GM12878 (cell line): ENCODE data around the gene TMEM181. TPM values are rescaled to one million over a fixed set of nuclear protein-coding genes. Genes with fewer than 3 reads are reported as not detected.

ENCODE experiments used
- ATAC-seq: fragments of 200-7000 bp; cut with Tn5 transposase; 3 replicates; pipeline ENCODE4 v1.9.1; 2020; ENCODE audit warnings: mild to moderate bottlenecking, moderate library complexity
- BruUV-seq: library from RNA; stranded (reverse); fragments of 400-500 nt; replicated peaks from 2 replicates; lab custom pipeline; 2021; lab: Mats Ljungman, UMichigan
- CTCF ChIA-PET: fragments of 300-600 bp; sonication (Branson Sonifier 250); formaldehyde crosslinking; extraction: SDS; loops from one replicate; lab custom pipeline; 2021; ENCODE audit warnings: inconsistent platforms; lab: Yijun Ruan, JAX
- POLR2A ChIA-PET: fragments of 350-600 bp; formaldehyde crosslinking; extraction: SDS; loops from one replicate; lab custom pipeline; 2021; ENCODE audit warnings: inconsistent platforms; lab: Charles Lee
- RAD21 ChIA-PET: fragments of 300-600 bp; sonication (Branson Sonifier 250); formaldehyde crosslinking; loops from one replicate; lab custom pipeline; 2023; ENCODE audit warnings: antibody characterized with exemption; ENCODE audit not compliant: unreplicated experiment; lab: Charles Lee
- SMC1A ChIA-PET: fragments of 300-600 bp; sonication (Branson Sonifier 250); formaldehyde crosslinking; loops from one replicate; lab custom pipeline; 2023; ENCODE audit not compliant: unreplicated experiment, uncharacterized antibody; lab: Charles Lee
- DNase-seq: peaks from one replicate; pipeline ENCODE4 v3.0.0-alpha.2; 2011; ENCODE audit warnings: low read depth, low spot score
- FAIRE-seq: peaks from 3 replicates; lab custom pipeline; 2011; peaks lifted over from hg19 to GRCh38; lab: Jason Lieb, UNC
- H2AFZ ChIP-seq: 2 replicates; pipeline ENCODE4 v1.6.0; 2011; ENCODE audit warnings: low read depth, low read length, control low read depth; ENCODE audit not compliant: control insufficient read depth
- H3K27ac ChIP-seq: 2 replicates; pipeline ENCODE4 v1.5.1; 2011; ENCODE audit warnings: control low read depth; ENCODE audit not compliant: control insufficient read depth, insufficient read depth
- H3K27me3 ChIP-seq, 2 experiments: replicated peaks in 1 of 2; 2 replicates each; pipeline versions ENCODE4 v1.6.0 to v1.6.1; 2011; ENCODE audit warnings: low read length in 1 of 2; ENCODE audit not compliant: control insufficient read depth in 2 of 2, insufficient read depth in 2 of 2
- H3K36me3 ChIP-seq, 2 experiments: 2 replicates each; pipeline ENCODE4 v1.5.1; 2011; ENCODE audit warnings: low read length in 1 of 2; ENCODE audit not compliant: control insufficient read depth in 2 of 2, insufficient read depth in 2 of 2
- H3K4me1 ChIP-seq: 2 replicates; pipeline ENCODE4 v1.6.1; 2011; ENCODE audit warnings: mild to moderate bottlenecking, low read length, moderate library complexity, mixed read lengths; ENCODE audit not compliant: control insufficient read depth, insufficient read depth
- H3K4me2 ChIP-seq: 2 replicates; pipeline ENCODE4 v1.6.0; 2011; ENCODE audit warnings: control low read depth; ENCODE audit not compliant: control insufficient read depth, insufficient read depth
- H3K4me3 ChIP-seq: fragments of 200-600 bp; sonication (generic); 2 replicates; pipeline ENCODE4 v1.5.1; 2016
- H3K79me2 ChIP-seq: 2 replicates; pipeline ENCODE4 v1.6.0; 2011; ENCODE audit warnings: low read length; ENCODE audit not compliant: control insufficient read depth, insufficient read depth
- H3K9ac ChIP-seq: 2 replicates; pipeline ENCODE4 v1.8.0; 2011; ENCODE audit warnings: low read length, control low read depth, mixed read lengths; ENCODE audit not compliant: control insufficient read depth, insufficient read depth
- H3K9me3 ChIP-seq: replicated peaks from 3 replicates; pipeline ENCODE4 v1.5.1; 2011; ENCODE audit warnings: mild to moderate bottlenecking, low read length; ENCODE audit not compliant: control insufficient read depth, insufficient read depth
- H4K20me1 ChIP-seq: 2 replicates; pipeline ENCODE4 v1.6.0; 2011; ENCODE audit not compliant: control insufficient read depth, insufficient read depth
- CREM ChIP-seq: IDR thresholded peaks from 2 replicates; pipeline ENCODE4 v1.6.1; 2014; ENCODE audit warnings: antibody characterized with exemption, low read depth
- ESRRA ChIP-seq: IDR thresholded peaks from 2 replicates; pipeline ENCODE4 v1.6.1; 2012; ENCODE audit warnings: mild to moderate bottlenecking, low read length, improper control_type of control experiment
- EZH2 ChIP-seq: IDR thresholded peaks from 2 replicates; pipeline ENCODE4 v1.6.1; 2012; ENCODE audit warnings: low read depth, mild to moderate bottlenecking, control low read depth, inconsistent platforms, low read length, borderline replicate concordance; ENCODE audit not compliant: control insufficient read depth
- HDAC2 ChIP-seq: fragments of 200-600 bp; sonication (generic); IDR thresholded peaks from 2 replicates; pipeline ENCODE4 v1.6.1; 2017
- MLLT1 ChIP-seq: fragments of 450-650 bp; IDR thresholded peaks from 2 replicates; pipeline ENCODE4 v1.6.1; 2016; ENCODE audit warnings: mild to moderate bottlenecking
- MXI1 ChIP-seq: fragments of 150-350 bp; IDR thresholded peaks from 2 replicates; pipeline ENCODE4 v1.6.1; 2011; ENCODE audit warnings: low read depth, mild to moderate bottlenecking, inconsistent platforms, low read length, improper control_type of control experiment
- MYC ChIP-seq: IDR thresholded peaks from 2 replicates; pipeline ENCODE4 v1.6.1; 2011; ENCODE audit warnings: mild to moderate bottlenecking, low read length, moderate library complexity, inconsistent platforms; ENCODE audit not compliant: insufficient read depth, insufficient replicate concordance, insufficient read length, severe bottlenecking
- NFYB ChIP-seq: IDR thresholded peaks from 2 replicates; pipeline ENCODE4 v1.6.1; 2011; ENCODE audit warnings: low read depth, mild to moderate bottlenecking, low read length, improper control_type of control experiment, moderate library complexity; ENCODE audit not compliant: insufficient read depth
- POU2F2 ChIP-seq: IDR thresholded peaks from 3 replicates; pipeline ENCODE4 v1.6.1; 2011; ENCODE audit warnings: low read depth, mild to moderate bottlenecking, low read length, borderline replicate concordance
- ZBTB33 ChIP-seq: fragments of 450-650 bp; IDR thresholded peaks from 2 replicates; pipeline ENCODE4 v1.6.1; 2017; ENCODE audit warnings: mild to moderate bottlenecking
- WGBS: methylation state at CpG from one replicate; pipeline ENCODE4 v1.1.6; 2016; ENCODE audit warnings: low lambda C conversion rate; ENCODE audit not compliant: insufficient replicate concordance, insufficient coverage; ENCODE audit errors: missing lambda C conversion rate; 5-methylcytosine and 5-hydroxymethylcytosine counted together
- in situ Hi-C: fragments of 300-500 bp; cut with MboI; formaldehyde crosslinking; loops from 9 replicates; pipeline ENCODE4 v1.14.3; 2018; ENCODE audit warnings: mixed read lengths
- intact Hi-C: fragments of 100-400 bp; cut with micrococcal nuclease; formaldehyde crosslinking; loops from one replicate; pipeline ENCODE4 v1.14.2; 2022; ENCODE audit not compliant: unreplicated experiment
- polyA plus RNA-seq, 11 experiments: library from polyadenylated mRNA; depleted of rRNA in 4 of 11; unstranded in 6 of 11; stranded (reverse) in 5 of 11; fragments of >200 nt; fragmentation: Nextera tagmentation in 4 of 11; fragmentation: Illumina TruSeq in 1 of 11; extraction: Ambion mirVana in 4 of 11; extraction: Trizol in 1 of 11; gene quantifications; 1 replicate in 1 of 11; 2 replicates in 10 of 11; pipeline versions ENCODE4 v1.2.1 to v1.2.3, GENCODE V29; 2011 to 2016; ENCODE audit warnings: inconsistent platforms in 2 of 11, missing spikeins in 2 of 11, low read depth in 1 of 11
- total RNA-seq, 4 experiments: library from RNA; depleted of rRNA in 3 of 4; stranded (reverse); fragments of >200 nt in 3 of 4; fragmentation: Illumina TruSeq in 1 of 4; extraction: Trizol in 1 of 4; gene quantifications; 2 replicates each; pipeline versions ENCODE4 v1.2.1 to v1.2.3, GENCODE V29; 2013 to 2021

Gene TMEM181
- total and polyA plus RNA-seq, 10 of the 15 experiments (the other 5 are each of a cell fraction or from before 2014, with no cell fraction given): 1.5 to 7.9 (median 5.2) TPM

GRCh38 chr6:158519300-158519699 lies 40.6 kb upstream of the TMEM181 start:
- in situ Hi-C loops: loop anchor here (5.0 kb wide), 1 partner anchor 292 kb away; no protein-coding TSS in a partner anchor
- WGBS: 83% methylated on average over 3 of the region's 3 CpGs
- Histone ChIP-seq H3K4me3 (no peak overlapping the region), H4K20me1 (no peaks in the 10 kb centered on the region), H3K4me1 (peaks cover 13% of the 10 kb centered on the region), H3K9ac (no peak overlapping the region), H3K27me3 (no peaks in the 10 kb centered on the region), H3K4me2 (no peak overlapping the region), H3K9me3 (no peaks in the 10 kb centered on the region), H3K27ac (no peak overlapping the region), H3K79me2 (no peaks in the 10 kb centered on the region), H3K36me3 (no peaks in the 10 kb centered on the region), H2AFZ (no peak overlapping the region)
- intact Hi-C loops: loop anchor here (5.0 kb wide), 1 partner anchor 43 kb away; the partner anchor contains the start of gene TMEM181
- ChIA-PET CTCF (interaction anchor here (0.5 to 2.6 kb wide), 42 partner anchors 10 to 311 kb away, joined by 3 to 41 read pairs (median 4); partner anchors contain the start of gene TMEM181), POLR2A (interaction anchor here (1.0 to 2.6 kb wide), 4 partner anchors 40 to 125 kb away, joined by 3 to 9 read pairs (median 3); partner anchors contain the start of gene DYNLT1), SMC1A (interaction anchor here (0.8 to 2.5 kb wide), 41 partner anchors 9 to 318 kb away, joined by 3 to 25 read pairs (median 4); partner anchors contain the start of genes SYTL3 and TMEM181), RAD21 (interaction anchor here (0.6 to 4.4 kb wide), 27 partner anchors 9 to 305 kb away, joined by 3 to 46 read pairs (median 5); partner anchors contain the start of gene DYNLT1)
- no peak for DNase-seq
- no peak for ATAC-seq
- no TSS peak for BruUV-seq
- TF ChIP-seq CREM: no peak
- no peak for TF ChIP-seq ESRRA
- no peak for TF ChIP-seq HDAC2
- FAIRE-seq: no peak

GRCh38 chr6:158519761-158520160 lies 40.1 kb upstream of the TMEM181 start:
- intact Hi-C loops: loop anchor here (5.0 kb wide), 1 partner anchor 43 kb away; the partner anchor contains the start of gene TMEM181
- no peaks in the 10 kb centered on the region for H3K9me3 ChIP-seq
- TF ChIP-seq EZH2: no peak
- TF ChIP-seq NFYB: no peak
- no peak for TF ChIP-seq MYC
- TF ChIP-seq POU2F2: no peak
- no peak for TF ChIP-seq ZBTB33
- no peak for TF ChIP-seq MLLT1
- no peak for TF ChIP-seq MXI1

More at GRCh38 chr6:158519761-158520160, 40.1 kb upstream of the TMEM181 start:
- H3K4me3 ChIP-seq: no peak overlapping the region
- CTCF ChIA-PET: interaction anchor here (0.7 to 2.6 kb wide), 17 partner anchors 16 to 305 kb away, joined by 3 to 41 read pairs (median 8); partner anchors contain the start of gene TMEM181
- RAD21 ChIA-PET: interaction anchor here (0.9 to 4.4 kb wide), 14 partner anchors 9 to 305 kb away, joined by 3 to 46 read pairs (median 10); no protein-coding TSS in a partner anchor
- no peaks in the 10 kb centered on the region for H3K79me2 ChIP-seq
- SMC1A ChIA-PET: interaction anchor here (0.6 to 2.5 kb wide), 21 partner anchors 14 to 313 kb away, joined by 3 to 25 read pairs (median 5); partner anchors contain the start of genes SYTL3 and TMEM181
- in situ Hi-C loops: loop anchor here (5.0 kb wide), 1 partner anchor 292 kb away; no protein-coding TSS in a partner anchor
- no peak overlapping the region for H3K27ac ChIP-seq
- H3K9ac ChIP-seq: no peak overlapping the region
- no peak overlapping the region for H3K4me2 ChIP-seq
- H4K20me1 ChIP-seq: no peaks in the 10 kb centered on the region
- 81% methylated on average over 4 of the region's 4 CpGs for WGBS
- FAIRE-seq (no peak), DNase-seq (no peak), ATAC-seq (no peak)
- H2AFZ ChIP-seq: no peak overlapping the region
- H3K36me3 ChIP-seq: no peaks in the 10 kb centered on the region
- peaks cover 13% of the 10 kb centered on the region for H3K4me1 ChIP-seq
- no peaks in the 10 kb centered on the region for H3K27me3 ChIP-seq
- POLR2A ChIA-PET: interaction anchor here (0.5 to 2.6 kb wide), 4 partner anchors 45 to 129 kb away, joined by 3 to 9 read pairs (median 3); partner anchors contain the start of gene DYNLT1
- BruUV-seq: no TSS peak
